GM19395 (cell line): ENCODE measurements around the gene FOLH1.
"Not testable (repeated sequence)": the region's sequence is repeated elsewhere in the genome, so short reads cannot be mapped to it uniquely, and the experiment has no call there.

ENCODE experiments used
- ATAC-seq: cut with Tn5 transposase; IDR thresholded peaks from one replicate; pipeline ENCODE4 v1.9.1; 2021; ENCODE audit warnings: mild to moderate bottlenecking, moderate library complexity; ENCODE audit not compliant: unreplicated experiment

FOLH1 gene

DNA sequence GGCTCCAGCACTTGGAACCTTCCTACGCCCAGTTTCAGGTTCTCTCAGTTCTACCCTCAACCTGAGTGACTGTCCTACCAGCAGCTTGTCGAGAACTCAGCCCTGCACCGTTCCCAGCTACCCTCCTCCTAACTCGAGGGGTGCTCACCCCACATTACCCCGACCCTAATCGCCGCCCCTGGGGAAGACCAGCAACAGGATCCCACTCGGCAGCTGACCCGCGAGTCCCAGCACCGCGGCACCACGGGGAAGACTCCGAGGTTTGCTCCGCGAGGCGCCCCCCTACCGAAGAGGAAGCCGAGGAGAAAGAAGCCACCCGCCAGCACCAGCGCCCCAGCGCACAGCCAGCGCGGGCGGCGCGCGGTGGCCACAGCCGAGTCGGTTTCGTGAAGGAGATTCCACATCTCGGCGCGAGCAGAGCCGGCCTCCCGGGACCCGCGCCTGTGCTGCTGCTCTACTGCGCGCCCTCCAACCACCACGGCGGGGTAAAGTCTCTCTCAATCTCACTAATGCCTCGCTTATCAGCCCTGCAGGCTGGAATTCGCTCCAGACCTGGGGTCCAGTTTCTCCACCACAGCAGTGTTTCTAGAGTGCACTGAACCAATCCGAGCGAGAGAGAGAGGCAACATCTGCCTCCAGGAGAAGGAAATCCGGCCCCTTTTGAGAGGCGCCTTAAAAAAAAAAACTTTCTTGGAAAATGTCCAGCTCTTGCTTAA is at the start of gene FOLH1:
Gene FOLH1 (minus strand): TSS at position 597 of the 716 bp plus-strand sequence. CDS start 193 bp downstream, at position 404.
- ATAC-seq, result no peak

- not testable (repeated sequence) for ATAC-seq
Observed at GRCh38 chr11:49255148-49255547, 46.7 kb upstream of the FOLH1 start.

DNA sequence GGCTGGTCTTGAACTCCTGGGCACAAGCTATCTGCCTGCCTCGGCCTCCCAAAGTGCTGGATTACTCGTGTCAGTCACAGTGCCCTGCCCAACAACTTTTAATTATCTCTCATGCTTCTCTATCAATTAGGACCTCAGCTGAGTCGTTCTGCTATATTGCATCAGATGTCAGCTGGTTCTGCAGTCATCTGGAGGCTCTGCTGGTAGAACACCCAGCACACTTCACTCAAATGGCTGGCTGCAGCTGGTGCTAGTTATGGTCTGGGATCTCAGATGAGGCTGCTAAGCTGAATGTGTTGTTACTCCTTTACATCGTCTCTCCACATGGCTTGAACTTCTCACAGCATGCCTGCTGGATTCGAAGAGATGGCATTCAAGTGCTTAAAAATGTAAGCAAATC is 42.8 kb upstream of the FOLH1 start:
- ATAC-seq, result not testable (repeated sequence)

DNA sequence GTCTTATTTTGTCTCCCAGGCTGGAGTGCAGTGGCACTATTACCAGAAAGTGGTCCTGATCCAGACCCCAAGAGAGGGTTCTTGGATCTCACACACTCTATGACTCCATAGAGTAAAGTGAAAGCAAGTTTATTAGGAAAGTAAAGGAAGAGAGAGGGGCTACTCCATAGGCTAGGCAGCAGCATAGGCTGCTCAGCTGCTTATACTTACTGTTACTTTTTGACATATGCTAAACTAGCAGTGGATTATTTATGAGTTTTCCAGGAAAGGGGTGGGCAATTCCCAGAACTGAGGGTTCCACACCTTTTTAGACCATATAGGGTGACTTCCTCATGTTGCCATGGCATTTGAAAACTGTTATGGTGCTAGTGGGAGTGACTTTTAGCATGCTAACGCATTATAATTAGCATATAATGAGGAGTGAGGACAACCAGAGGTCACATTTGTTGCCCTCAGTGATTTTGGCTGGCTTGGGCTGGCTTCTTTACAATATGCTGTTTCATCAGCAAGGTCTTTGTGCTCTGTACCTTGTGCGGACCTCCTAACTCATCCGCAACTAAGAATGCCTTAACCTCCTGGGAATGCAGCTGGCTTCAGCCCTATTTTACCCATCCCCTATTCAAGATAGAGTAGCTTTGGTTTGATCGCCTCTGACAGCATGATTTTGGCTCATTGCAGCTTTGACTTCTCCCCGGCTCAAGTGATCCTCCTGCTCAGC is 42.2 kb upstream of the FOLH1 start:
- ATAC-seq, result not testable (repeated sequence)

DNA sequence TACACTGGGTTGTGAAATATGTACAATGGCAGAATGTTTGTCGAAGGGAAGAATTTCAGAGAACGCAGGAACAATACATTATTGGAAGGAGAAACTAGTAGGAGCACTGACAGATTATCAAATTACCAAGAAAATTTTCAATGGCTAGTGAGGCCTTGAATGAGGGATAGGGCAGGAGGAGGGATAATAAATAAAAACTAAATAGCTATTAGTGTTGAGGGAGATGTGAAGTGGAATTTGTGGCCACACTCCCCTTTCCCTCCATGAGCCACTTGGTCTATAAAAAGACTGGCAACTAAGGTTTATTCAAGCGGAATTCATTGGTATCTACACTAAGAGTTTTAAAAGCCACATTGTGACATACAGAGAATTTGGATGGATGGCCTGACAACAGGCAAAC is 41.0 kb upstream of the FOLH1 start:
- not testable (repeated sequence) for ATAC-seq

GRCh38 chr11:49233685-49234084 is 25.3 kb upstream of the FOLH1 start:
- not testable (repeated sequence) for ATAC-seq

DNA sequence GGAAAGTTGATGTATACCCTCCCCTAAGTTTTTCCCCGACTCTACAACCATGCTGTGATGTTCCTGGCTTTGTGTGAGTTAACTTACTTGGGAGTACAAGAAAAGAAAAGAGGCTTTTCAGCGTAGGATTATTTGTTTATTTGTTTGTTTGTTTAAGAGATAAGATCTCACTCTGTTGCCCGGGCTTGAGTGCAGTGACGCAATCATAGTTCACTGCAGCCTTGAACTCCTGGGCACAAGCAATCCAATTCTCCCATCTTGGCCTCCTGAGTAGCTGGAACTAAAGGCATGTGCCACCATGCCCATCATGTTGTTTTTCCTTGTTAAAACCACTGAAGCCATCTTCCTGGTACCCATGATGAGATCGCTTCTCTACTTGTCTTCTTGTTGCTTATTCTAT is 24.6 kb upstream of the FOLH1 start:
- ATAC-seq, result not testable (repeated sequence)

GRCh38 chr11:49231725-49232124 is 23.3 kb upstream of the FOLH1 start:
- ATAC-seq, result not testable (repeated sequence)

GRCh38 chr11:49230534-49230933 is 22.1 kb upstream of the FOLH1 start:
- not testable (repeated sequence) for ATAC-seq

DNA sequence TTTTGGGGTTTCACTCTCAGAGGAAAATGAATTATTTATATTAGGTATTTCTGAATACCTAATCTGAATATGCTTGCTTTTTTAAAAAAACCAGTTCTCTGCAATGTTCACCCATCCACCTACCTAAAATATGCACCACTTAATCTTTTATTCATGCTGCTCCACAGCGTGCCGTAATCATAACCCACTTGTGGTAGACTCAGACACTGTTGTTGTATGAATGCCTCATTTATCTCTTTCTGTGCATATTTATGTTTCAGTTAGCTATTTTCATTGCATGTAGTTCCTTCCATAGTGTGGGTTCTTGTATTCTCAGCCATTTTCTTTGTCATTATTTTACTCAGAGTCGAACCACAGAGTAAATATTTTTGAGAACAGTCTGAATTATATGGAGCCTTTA is 21.6 kb upstream of the FOLH1 start:
- ATAC-seq, result not testable (repeated sequence)

DNA sequence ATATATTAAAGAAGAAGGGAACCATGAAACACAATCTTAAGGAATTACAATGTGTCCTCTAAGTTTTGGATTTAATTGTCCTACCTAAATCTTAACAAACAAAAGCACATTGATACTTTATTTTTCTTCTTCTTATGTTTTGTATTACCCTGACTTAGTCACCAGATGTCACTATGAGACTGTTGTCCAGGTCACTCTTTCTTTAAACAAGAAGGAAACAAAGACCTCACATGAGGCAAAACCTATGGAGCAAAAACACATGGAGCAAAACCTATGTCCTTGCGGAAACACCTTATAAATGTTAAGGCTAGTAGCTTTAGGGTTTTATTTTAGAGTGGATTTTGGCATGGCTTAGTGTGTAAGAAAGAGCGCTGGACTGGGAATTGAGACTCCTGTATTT is 20.7 kb upstream of the FOLH1 start:
- not testable (repeated sequence) for ATAC-seq

- ATAC-seq, result not testable (repeated sequence)
Observed at GRCh38 chr11:49225255-49225785, 16.9 kb upstream of the FOLH1 start.

DNA sequence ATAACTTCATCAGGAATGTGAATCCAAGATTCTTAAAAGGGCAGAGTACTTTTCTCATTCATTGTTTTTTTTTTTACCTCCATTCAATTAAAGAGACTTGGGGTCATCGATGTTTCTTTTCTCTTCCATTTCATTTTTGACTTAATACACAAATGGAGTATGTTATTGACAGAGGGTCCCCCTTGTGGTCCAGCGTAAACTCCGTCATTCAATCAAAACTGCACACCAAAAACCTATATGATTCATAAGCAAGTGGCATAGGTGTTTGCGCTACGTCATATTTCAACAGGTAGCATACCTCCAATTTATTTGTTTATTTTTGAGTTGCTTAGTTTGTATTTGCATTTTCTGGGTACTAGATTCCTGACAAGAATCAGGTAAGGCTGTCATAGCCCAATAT is 12.7 kb upstream of the FOLH1 start:
- no peak for ATAC-seq

GRCh38 chr11:49213026-49213560 is 4.7 kb upstream of the FOLH1 start:
- ATAC-seq, result no peak

GRCh38 chr11:49206999-49207398 is 1.4 kb downstream of the FOLH1 start:
- ATAC-seq, result not testable (repeated sequence)

GRCh38 chr11:49202287-49202976 is 6.0 kb downstream of the FOLH1 start:
- no peak for ATAC-seq

- not testable (repeated sequence) for ATAC-seq
Observed at GRCh38 chr11:49196775-49197174, 11.6 kb downstream of the FOLH1 start.

- ATAC-seq, result not testable (repeated sequence)
Observed at GRCh38 chr11:49196002-49196401, 12.4 kb downstream of the FOLH1 start.

GRCh38 chr11:49190287-49190686 is 18.1 kb downstream of the FOLH1 start:
- not testable (repeated sequence) for ATAC-seq

GRCh38 chr11:49186225-49186624 is 22.2 kb downstream of the FOLH1 start:
- not testable (repeated sequence) for ATAC-seq

DNA sequence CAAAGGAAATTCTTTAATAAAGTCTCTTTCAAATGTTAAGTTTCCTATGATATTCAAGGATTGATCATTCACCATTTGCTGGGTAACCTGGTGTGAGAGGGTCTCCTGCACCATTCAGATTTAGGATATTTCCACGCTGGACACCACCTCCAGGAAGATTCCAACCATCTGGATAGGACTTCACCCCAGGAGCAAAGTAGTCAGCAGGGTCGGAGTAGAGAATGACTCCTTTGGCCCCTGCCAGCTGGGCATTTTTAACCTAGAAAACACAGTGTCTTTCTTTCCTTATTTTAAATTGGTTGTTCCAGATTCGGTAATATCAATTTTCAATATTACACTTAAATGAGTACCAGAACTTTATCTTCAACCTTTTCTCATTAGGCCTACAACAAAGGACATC is 22.8 kb downstream of the FOLH1 start:
- not testable (repeated sequence) for ATAC-seq
